AG04449 (cell line): ENCODE data around the gene ARL6IP4.

Experiments used
- CTCF ChIA-PET: fragments of 350-600 bp; formaldehyde crosslinking; extraction: SDS; loops from one replicate; lab custom pipeline; 2021; ENCODE audit warnings: antibody characterized with exemption; lab: Yijun Ruan, JAX
- POLR2A ChIA-PET: fragments of 400-600, 350-600 bp; formaldehyde crosslinking; extraction: SDS; loops from one replicate; lab custom pipeline; 2020; ENCODE audit warnings: antibody characterized with exemption, inconsistent platforms; lab: Yijun Ruan, JAX
- DNase-seq: peaks from one replicate; pipeline ENCODE4 v3.0.0-alpha.2; 2010; ENCODE audit warnings: low read depth, low spot score
- H3K4me3 ChIP-seq: 2 replicates; pipeline ENCODE4 v1.5.1; 2011; ENCODE audit warnings: low read depth, mild to moderate bottlenecking, control low read depth, low read length
- TF ChIP-seq, protein P1 (sequence below): IDR thresholded peaks from one replicate; pipeline ENCODE4 v1.5.1; 2011; ENCODE audit warnings: mild to moderate bottlenecking, moderate library complexity, low read length, control low read depth, inconsistent platforms; ENCODE audit not compliant: insufficient read depth; ENCODE audit errors: missing control alignments

ARL6IP4 gene

DNA sequence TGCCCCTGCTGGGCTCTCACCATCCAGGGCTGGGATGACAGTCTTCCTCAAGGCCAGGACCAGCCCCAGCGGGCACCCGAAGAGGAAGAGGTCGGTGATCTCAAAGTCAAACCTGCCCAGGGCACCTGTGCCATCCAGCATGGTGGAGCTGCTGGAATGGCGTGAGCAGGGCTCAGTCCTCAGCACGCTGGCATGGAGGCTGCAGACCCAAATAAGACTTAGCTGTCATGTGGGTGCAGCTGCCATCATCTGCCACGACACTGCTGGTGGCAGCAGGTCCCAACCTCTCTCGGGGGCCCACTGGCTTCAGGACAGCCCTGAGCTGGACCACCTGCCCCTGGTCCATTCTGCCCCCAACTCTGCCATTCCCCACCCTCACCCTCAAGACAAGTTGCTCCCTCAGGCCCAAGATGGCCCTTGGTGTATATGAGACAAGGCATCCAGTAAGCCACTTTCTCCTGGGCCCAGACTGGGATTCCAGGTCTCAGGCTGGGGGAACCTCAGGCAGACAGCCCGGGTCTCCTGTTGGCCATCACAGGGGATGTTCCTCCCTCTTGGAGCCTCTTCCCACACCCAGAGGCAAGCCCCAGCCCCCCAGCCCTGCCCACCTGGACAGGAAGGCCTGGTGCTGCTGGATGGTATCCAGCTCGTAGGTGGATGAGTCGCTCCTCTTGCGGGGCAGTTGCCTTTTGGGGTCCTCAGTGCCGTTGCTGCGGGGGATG is 14.5 kb downstream of the ARL6IP4 start:
- H3K4me3 ChIP-seq = no peak overlapping the region
- POLR2A ChIA-PET = no interaction called here
- TF ChIP-seq, protein P1, sequence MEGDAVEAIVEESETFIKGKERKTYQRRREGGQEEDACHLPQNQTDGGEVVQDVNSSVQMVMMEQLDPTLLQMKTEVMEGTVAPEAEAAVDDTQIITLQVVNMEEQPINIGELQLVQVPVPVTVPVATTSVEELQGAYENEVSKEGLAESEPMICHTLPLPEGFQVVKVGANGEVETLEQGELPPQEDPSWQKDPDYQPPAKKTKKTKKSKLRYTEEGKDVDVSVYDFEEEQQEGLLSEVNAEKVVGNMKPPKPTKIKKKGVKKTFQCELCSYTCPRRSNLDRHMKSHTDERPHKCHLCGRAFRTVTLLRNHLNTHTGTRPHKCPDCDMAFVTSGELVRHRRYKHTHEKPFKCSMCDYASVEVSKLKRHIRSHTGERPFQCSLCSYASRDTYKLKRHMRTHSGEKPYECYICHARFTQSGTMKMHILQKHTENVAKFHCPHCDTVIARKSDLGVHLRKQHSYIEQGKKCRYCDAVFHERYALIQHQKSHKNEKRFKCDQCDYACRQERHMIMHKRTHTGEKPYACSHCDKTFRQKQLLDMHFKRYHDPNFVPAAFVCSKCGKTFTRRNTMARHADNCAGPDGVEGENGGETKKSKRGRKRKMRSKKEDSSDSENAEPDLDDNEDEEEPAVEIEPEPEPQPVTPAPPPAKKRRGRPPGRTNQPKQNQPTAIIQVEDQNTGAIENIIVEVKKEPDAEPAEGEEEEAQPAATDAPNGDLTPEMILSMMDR = no peak
- DNase-seq = no peak
- CTCF ChIA-PET = interaction anchor here (1.4 kb wide), 1 partner anchor 243 kb away, joined by 3 read pairs; no protein-coding TSS in a partner anchor

DNA sequence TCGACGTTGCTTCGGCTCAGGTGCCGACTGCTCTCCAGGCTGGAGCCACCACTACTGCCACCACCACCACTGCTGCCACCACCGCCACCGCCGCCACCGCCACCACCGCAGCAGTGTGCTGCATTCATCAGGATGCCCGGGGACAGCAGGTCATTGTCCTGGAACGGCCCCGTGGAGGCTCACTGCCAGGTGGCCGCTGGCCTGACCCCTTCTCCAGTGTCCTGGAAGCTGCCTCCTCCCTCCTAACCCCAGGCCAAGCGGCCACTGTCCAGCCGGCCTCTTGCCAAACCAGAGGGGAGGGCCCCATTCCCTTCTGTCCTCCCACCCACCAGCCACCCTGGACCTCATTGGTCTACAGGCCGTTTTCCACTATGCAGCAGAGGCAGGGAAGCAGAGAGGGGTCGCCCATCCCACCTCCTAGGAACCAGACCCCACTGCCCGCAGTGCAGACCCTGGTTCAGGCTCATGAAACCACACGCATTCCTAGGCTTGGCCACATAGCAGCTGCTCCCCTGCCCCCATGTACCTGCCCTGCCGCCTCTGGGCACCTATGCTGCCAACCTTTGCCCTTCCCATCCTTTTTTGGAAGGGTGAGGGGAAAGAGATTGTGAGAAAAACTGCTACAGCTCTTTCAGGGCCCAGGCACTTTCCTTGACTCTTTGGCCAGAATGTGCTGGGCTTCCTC is 15.2 kb downstream of the ARL6IP4 start:
- no peak for DNase-seq
- no peak overlapping the region for H3K4me3 ChIP-seq
- POLR2A ChIA-PET = no interaction called here
- TF ChIP-seq, protein P1 = no peak
- CTCF ChIA-PET = no interaction called here

DNA sequence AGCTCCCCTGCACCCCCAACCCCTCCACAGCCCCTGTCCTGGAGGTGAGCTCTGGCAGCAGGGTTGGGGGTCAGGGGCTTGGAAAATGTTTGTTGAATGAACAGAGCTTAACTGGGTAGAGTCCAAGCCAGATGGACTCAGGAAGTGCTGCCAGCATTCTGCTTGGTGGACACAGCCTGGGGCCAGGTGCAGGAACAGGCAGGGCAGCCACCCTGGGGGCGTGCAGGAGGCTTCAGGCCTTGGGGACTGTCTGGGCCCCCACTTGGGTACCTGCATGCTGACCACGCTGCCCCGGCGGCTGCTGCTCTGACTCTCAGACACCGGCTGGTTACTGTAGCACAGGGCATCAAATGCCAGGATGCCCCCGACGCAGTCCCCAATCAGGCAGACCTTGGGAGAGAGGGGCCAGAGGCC is 15.7 kb downstream of the ARL6IP4 start:
- POLR2A ChIA-PET = no interaction called here
- TF ChIP-seq, protein P1 = no peak
- CTCF ChIA-PET = no interaction called here
- no peak overlapping the region for H3K4me3 ChIP-seq
- DNase-seq = no peak

DNA sequence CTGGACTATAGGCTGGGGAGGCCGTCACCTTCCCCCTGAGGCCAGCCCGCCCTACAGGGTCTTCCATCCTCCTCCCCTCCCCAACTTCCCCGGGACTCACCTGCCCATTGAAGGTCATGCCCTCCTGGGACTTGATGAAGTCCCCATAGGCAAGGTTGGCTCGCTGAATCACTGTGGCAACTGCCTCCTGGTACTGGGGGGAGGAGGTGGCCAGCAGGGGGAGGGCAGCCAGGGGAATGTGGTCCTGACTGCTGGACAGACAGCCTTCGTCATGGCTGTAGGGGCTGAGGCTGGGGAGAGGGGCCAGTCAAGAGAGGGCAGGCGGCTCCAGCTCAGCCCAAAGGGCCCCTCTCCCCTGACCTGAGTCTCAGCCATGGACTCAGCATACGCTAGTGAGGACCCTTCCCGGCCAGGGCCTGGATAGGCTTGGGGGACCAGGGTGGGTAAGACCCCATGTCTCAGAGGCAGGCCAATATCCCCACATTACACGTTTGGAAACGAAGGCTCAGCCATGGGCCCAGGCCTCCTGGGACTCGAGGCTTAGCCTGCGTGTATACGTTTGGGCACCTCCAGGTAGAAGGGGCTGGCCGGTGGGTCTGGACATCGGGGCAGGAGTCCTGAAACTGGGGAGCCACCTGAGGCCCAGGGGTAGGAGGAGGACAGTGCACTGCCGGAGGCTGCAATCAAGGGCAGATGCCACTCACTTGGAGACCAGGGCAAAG is 16.3 kb downstream of the ARL6IP4 start:
- H3K4me3 ChIP-seq = no peak overlapping the region
- CTCF ChIA-PET = no interaction called here
- POLR2A ChIA-PET = no interaction called here

DNA sequence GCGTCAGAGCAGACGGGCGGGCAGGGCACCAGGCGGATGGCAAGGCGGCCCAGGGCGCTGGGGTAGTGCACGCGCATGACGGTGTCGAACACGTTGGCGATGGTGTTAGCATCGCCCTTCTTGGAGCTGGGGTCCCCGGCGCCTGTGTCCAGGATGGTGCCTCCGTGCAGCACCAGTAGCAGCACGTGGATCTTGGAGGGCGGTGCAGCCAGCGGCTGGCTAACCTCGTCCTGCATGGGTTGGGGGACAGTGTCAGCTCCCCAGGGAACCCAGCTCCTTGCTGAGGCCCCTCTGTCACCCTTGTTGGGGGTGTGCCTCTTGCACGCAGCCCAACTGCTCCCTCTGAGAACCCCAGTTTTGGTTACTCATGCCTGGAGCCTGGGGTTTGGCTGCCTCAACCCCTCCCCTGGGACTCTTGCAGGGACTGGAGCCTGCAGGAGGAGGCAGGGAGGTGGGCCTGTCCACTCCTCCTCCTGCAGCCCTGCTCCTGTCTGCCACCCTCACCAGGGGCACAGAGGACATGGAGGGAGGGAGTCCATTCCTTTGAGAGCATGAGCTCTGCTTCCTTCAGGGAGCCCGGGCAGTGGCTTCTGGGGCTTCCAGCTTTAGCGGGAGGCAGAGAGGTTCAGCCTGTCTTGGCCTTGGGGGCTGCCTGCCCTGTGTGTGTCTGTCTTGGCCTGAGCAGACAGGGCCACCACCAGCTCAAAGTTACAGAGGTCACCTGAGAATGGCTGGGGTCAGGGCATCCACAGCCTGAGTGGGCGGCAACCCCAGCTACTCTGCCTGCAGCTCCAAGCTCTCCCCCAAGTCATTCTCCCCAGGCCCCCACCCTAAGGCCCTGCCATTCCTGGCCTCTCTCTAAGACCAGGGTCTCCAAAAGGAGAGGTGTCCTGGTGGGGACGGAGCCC is 17.1 kb downstream of the ARL6IP4 start:
- no peak for DNase-seq
- H3K4me3 ChIP-seq = no peak overlapping the region
- TF ChIP-seq, protein P1 = no peak
- CTCF ChIA-PET = no interaction called here
- POLR2A ChIA-PET = no interaction called here

More for the DNA sequence above, 16.3 kb downstream of the ARL6IP4 start:
- DNase-seq = no peak
- TF ChIP-seq, protein P1 = no peak
